Gastroesophageal sphincter (tissue), 4 donors: ENCODE data around the gene FAXDC2. TPM values are rescaled to one million over a fixed set of nuclear protein-coding genes. Genes with fewer than 3 reads are reported as not detected.

ENCODE experiments used
- ATAC-seq: fragments of 150-250 bp; one replicate; pipeline ENCODE4 v1.9.1; 2016; ENCODE audit warnings: mild to moderate bottlenecking, moderate library complexity
- H3K27ac ChIP-seq, 4 donors: fragments of 200-600 bp; sonication (generic) in 3 of 4; 1 replicate in 3 of 4; 2 replicates in 1 of 4; pipeline ENCODE4 v1.5.1; 2016 to 2019
- H3K27me3 ChIP-seq: fragments of 200-600 bp; sonication (generic); one replicate; pipeline ENCODE4 v1.5.1; 2019
- H3K36me3 ChIP-seq, 2 donors: fragments of 200-600 bp; sonication (generic); one replicate each; pipeline ENCODE4 v1.5.1; 2019; ENCODE audit warnings: control low read depth in 1 of 2
- H3K4me1 ChIP-seq, 3 donors: fragments of 200-600 bp; sonication (generic); 1 replicate in 2 of 3; 2 replicates in 1 of 3; pipeline ENCODE4 v1.5.1; 2016 to 2019; ENCODE audit warnings: control low read depth in 2 of 3
- H3K4me3 ChIP-seq, 2 donors: fragments of 200-600 bp; sonication (generic); one replicate each; pipeline ENCODE4 v1.5.1; 2019; ENCODE audit warnings: mild to moderate bottlenecking in 1 of 2, moderate library complexity in 1 of 2
- H3K9me3 ChIP-seq, 3 donors: fragments of 200-600 bp; sonication (generic); one replicate each; pipeline ENCODE4 v1.5.1; 2017 to 2019; ENCODE audit warnings: control low read depth in 2 of 3
- CTCF ChIP-seq, 4 experiments: fragments of 200-600 bp in 2 of 4; fragments of 450-650 bp in 2 of 4; sonication (generic) in 1 of 4; IDR thresholded peaks; one replicate each; pipeline ENCODE4 v1.5.1; 2017 to 2019; ENCODE audit warnings: antibody characterized with exemption in 4 of 4, mild to moderate bottlenecking in 2 of 4, moderate library complexity in 2 of 4
- EP300 ChIP-seq: sonication (generic); formaldehyde crosslinking; IDR thresholded peaks from one replicate; pipeline ENCODE4 v1.6.1; 2017; ENCODE audit warnings: antibody characterized with exemption, mild to moderate bottlenecking
- POLR2A ChIP-seq, 2 donors: fragments of 450-650 bp; IDR thresholded peaks; one replicate each; pipeline ENCODE4 v1.6.1; 2017; ENCODE audit warnings: antibody characterized with exemption in 2 of 2, mild to moderate bottlenecking in 2 of 2, moderate library complexity in 1 of 2
- POLR2AphosphoS5 ChIP-seq: sonication (generic); formaldehyde crosslinking; IDR thresholded peaks from one replicate; pipeline ENCODE4 v1.6.1; 2017; ENCODE audit warnings: antibody characterized with exemption
- WGBS, 2 donors: methylation state at CpG; one replicate each; pipeline ENCODE4 v1.1.5; 2018; ENCODE audit warnings: low coverage in 1 of 2; 5-methylcytosine and 5-hydroxymethylcytosine counted together
- total RNA-seq, 4 donors: library from RNA; depleted of rRNA; stranded (reverse); fragments of >200 nt; gene quantifications; one replicate each; pipeline ENCODE4 v1.1.0, GENCODE V29; 2016

The FAXDC2 gene
- 10 to 100 TPM; 26.6 to 75.5 (median 46.4) TPM for total RNA-seq

- Histone ChIP-seq H3K27me3 (no peaks in the 10 kb centered on the region), H3K4me3 (peak within 1 kb of the TSS; percentile 59 to 77), H3K9me3 (no peaks in the 10 kb centered on the region), H3K36me3 (no peaks in the 10 kb centered on the region), H3K27ac (peak within 1 kb of the TSS; percentile 79 to 84 (median 84)), H3K4me1 (peaks cover 0 to 64% (median 9%) of the 10 kb centered on the region in 3 donors)
- ATAC-seq = peak; percentile 98
- TF ChIP-seq EP300 (no peak), POLR2AphosphoS5 (peak; percentile 57), POLR2A (IDR thresholded peaks at IDR 0.05) (peak; percentile 41 to 46), CTCF (IDR thresholded peaks at IDR 0.05) (no peak)
- 4 to 5% methylated on average over 7 to 11 of the region's 11 CpGs for WGBS, 2 donors
These were observed at the start of gene FAXDC2 for GRCh38 chr5:154850255-154851062. Gene FAXDC2 (minus strand): TSS chr5:154850603. CDS start chr5:154838178, 12,425 bp downstream.

GRCh38 chr5:154900066-154900465 lies 49.7 kb upstream of the FAXDC2 start:
- H3K36me3 ChIP-seq = peaks cover 0 to 100% of the 10 kb centered on the region in 2 donors
- ATAC-seq = no peak
- TF ChIP-seq CTCF (IDR thresholded peaks at IDR 0.05) (no peak), POLR2AphosphoS5 (no peak), POLR2A (IDR thresholded peaks at IDR 0.05) (no peak), EP300 (no peak)
- no peak overlapping the region for H3K4me3 ChIP-seq
- H3K27me3 ChIP-seq = no peaks in the 10 kb centered on the region
- H3K9me3 ChIP-seq = no peaks in the 10 kb centered on the region
- WGBS, 2 donors = 100% methylated on average over 1 of the region's 1 CpG
- peak overlapping the region in 2 of 4 donors; percentile 10 to 47 for H3K27ac ChIP-seq
- H3K4me1 ChIP-seq = peaks cover 0 to 5% (median 0%) of the 10 kb centered on the region in 3 donors

GRCh38 chr5:154899151-154899816 lies 48.9 kb upstream of the FAXDC2 start:
- no peaks in the 10 kb centered on the region for H3K27me3 ChIP-seq
- no peak overlapping the region for H3K4me3 ChIP-seq
- no peaks in the 10 kb centered on the region for H3K9me3 ChIP-seq
- ATAC-seq = peak; percentile 57
- H3K36me3 ChIP-seq = peaks cover 0 to 100% of the 10 kb centered on the region in 2 donors
- H3K4me1 ChIP-seq = peaks cover 0 to 5% (median 0%) of the 10 kb centered on the region in 3 donors
- WGBS, 2 donors = 85 to 90% methylated on average over 4 to 9 of the region's 9 CpGs
- TF ChIP-seq EP300 (no peak), POLR2A (IDR thresholded peaks at IDR 0.05) (no peak), CTCF (IDR thresholded peaks at IDR 0.05) (no peak), POLR2AphosphoS5 (no peak)
- H3K27ac ChIP-seq = peak overlapping the region in 3 of 4 donors; percentile 19 to 47 (median 38)

- Histone ChIP-seq H3K4me1 (peaks cover 0 to 5% (median 0%) of the 10 kb centered on the region in 3 donors), H3K36me3 (peaks cover 0 to 100% of the 10 kb centered on the region in 2 donors), H3K27me3 (no peaks in the 10 kb centered on the region), H3K4me3 (no peak overlapping the region), H3K27ac (peak overlapping the region in 2 of 4 donors; percentile 7 to 19), H3K9me3 (no peaks in the 10 kb centered on the region)
- TF ChIP-seq EP300 = no peak
- no peak for TF ChIP-seq POLR2AphosphoS5
- no peak for TF ChIP-seq POLR2A (IDR thresholded peaks at IDR 0.05)
- no peak for TF ChIP-seq CTCF (IDR thresholded peaks at IDR 0.05)
- WGBS, 2 donors = 77 to 79% methylated on average over 3 to 4 of the region's 4 CpGs
- peak; percentile 44 for ATAC-seq
These were observed 47.8 kb upstream of the FAXDC2 start for GRCh38 chr5:154898210-154898609.
